Esophagus muscularis mucosa (tissue), 4 donors: Measurements from ENCODE around the gene HYDIN. TPM values are rescaled to one million over a fixed set of nuclear protein-coding genes. Genes with fewer than 3 reads are reported as not detected.

Experiments
- DNase-seq: peaks from one replicate; pipeline ENCODE4 v3.0.0-alpha.2; 2017; ENCODE audit errors: extremely low spot score
- H3K27ac ChIP-seq, 4 donors: fragments of 200-600 bp; sonication (generic); replicated peaks in 1 of 4; 1 replicate in 3 of 4; 2 replicates in 1 of 4; pipeline ENCODE4 v1.5.1; 2016 to 2019; ENCODE audit warnings: mild to moderate bottlenecking in 1 of 4
- H3K27me3 ChIP-seq, 4 donors: fragments of 200-600 bp; sonication (generic); one replicate each; pipeline versions ENCODE4 v1.5.1 to v1.6.0; 2016 to 2019
- H3K36me3 ChIP-seq, 4 donors: fragments of 200-600 bp; sonication (generic); one replicate each; pipeline ENCODE4 v1.5.1; 2016 to 2019
- H3K4me1 ChIP-seq, 4 donors: fragments of 200-600 bp; sonication (generic); one replicate each; pipeline ENCODE4 v1.5.1; 2016 to 2019
- H3K4me3 ChIP-seq, 4 donors: fragments of 200-600 bp; sonication (generic); 1 replicate in 2 of 4; 2 replicates in 2 of 4; pipeline ENCODE4 v1.5.1; 2016 to 2019; ENCODE audit warnings: mild to moderate bottlenecking in 4 of 4, moderate library complexity in 1 of 4
- H3K9me3 ChIP-seq, 4 donors: fragments of 200-600 bp; sonication (generic); 1 replicate in 3 of 4; 2 replicates in 1 of 4; pipeline ENCODE4 v1.5.1; 2016 to 2019
- CTCF ChIP-seq, 3 experiments: fragments of 200-600 bp in 2 of 3; fragments of 450-650 bp in 1 of 3; sonication (generic) in 2 of 3; IDR thresholded peaks; one replicate each; pipeline ENCODE4 v1.5.1; 2017 to 2019; ENCODE audit warnings: antibody characterized with exemption in 3 of 3, mild to moderate bottlenecking in 2 of 3, moderate library complexity in 1 of 3
- EP300 ChIP-seq: sonication (generic); formaldehyde crosslinking; IDR thresholded peaks from one replicate; pipeline ENCODE4 v1.6.1; 2017; ENCODE audit warnings: antibody characterized with exemption
- POLR2A ChIP-seq: fragments of 450-650 bp; IDR thresholded peaks from one replicate; pipeline ENCODE4 v1.6.1; 2017; ENCODE audit warnings: antibody characterized with exemption, moderate library complexity, mild to moderate bottlenecking, low read depth
- POLR2AphosphoS5 ChIP-seq, 2 donors: sonication (generic); formaldehyde crosslinking; IDR thresholded peaks; one replicate each; pipeline ENCODE4 v1.6.1; 2017; ENCODE audit warnings: antibody characterized with exemption in 2 of 2
- WGBS: methylation state at CpG from one replicate; pipeline ENCODE4 v1.1.5; 2018; 5-methylcytosine and 5-hydroxymethylcytosine counted together
- intact Hi-C: fragments of 100-400 bp; cut with DNase I; formaldehyde crosslinking; loops from one replicate; pipeline ENCODE4 v1.15.1; 2023
- total RNA-seq, 4 donors: library from RNA; depleted of rRNA; stranded (reverse); fragments of >200 nt; gene quantifications; one replicate each; pipeline versions ENCODE4 v1.1.0 to v1.2.1, GENCODE V29; 2016

The HYDIN gene
- total RNA-seq, 4 donors from 2014 or later: 0.32 to 2.6 (median 1.5) TPM

GRCh38 chr16:70768203-70768580 is 462.3 kb downstream of the HYDIN start:
- WGBS: 70% methylated on average over 5 of the region's 5 CpGs
- no peaks in the 10 kb centered on the region for H3K9me3 ChIP-seq
- H3K27me3 ChIP-seq: no peaks in the 10 kb centered on the region
- no peak overlapping the region for H3K4me3 ChIP-seq
- intact Hi-C loops: no loop called here
- no peak for TF ChIP-seq POLR2A
- no peak for TF ChIP-seq POLR2AphosphoS5 (IDR thresholded peaks at IDR 0.05)
- no peak for TF ChIP-seq CTCF (IDR thresholded peaks at IDR 0.05)
- TF ChIP-seq EP300: no peak
- H3K36me3 ChIP-seq: peaks cover 21 to 67% (median 45%) of the 10 kb centered on the region in 4 donors
- H3K4me1 ChIP-seq: peaks cover 0 to 10% (median 7%) of the 10 kb centered on the region in 4 donors
- no peak for DNase-seq
- no peak overlapping the region for H3K27ac ChIP-seq

GRCh38 chr16:70767377-70768202 is 462.9 kb downstream of the HYDIN start:
- 77% methylated on average over 4 of the region's 4 CpGs for WGBS
- intact Hi-C loops: no loop called here
- H3K27ac ChIP-seq: no peak overlapping the region
- H3K36me3 ChIP-seq: peaks cover 19 to 66% (median 48%) of the 10 kb centered on the region in 4 donors
- H3K4me3 ChIP-seq: no peak overlapping the region
- no peaks in the 10 kb centered on the region for H3K9me3 ChIP-seq
- no peaks in the 10 kb centered on the region for H3K27me3 ChIP-seq
- no peak for DNase-seq
- TF ChIP-seq CTCF (IDR thresholded peaks at IDR 0.05) (no peak), POLR2AphosphoS5 (IDR thresholded peaks at IDR 0.05) (no peak)
- H3K4me1 ChIP-seq: peaks cover 0 to 10% (median 7%) of the 10 kb centered on the region in 4 donors

- peaks cover 21 to 68% (median 49%) of the 10 kb centered on the region in 4 donors for H3K36me3 ChIP-seq
Observed at GRCh38 chr16:70766658-70767057, 463.9 kb downstream of the HYDIN start.

GRCh38 chr16:70766176-70766575 is 464.3 kb downstream of the HYDIN start:
- intact Hi-C loops: no loop called here
- no peak overlapping the region for H3K4me3 ChIP-seq
- no peak overlapping the region for H3K27ac ChIP-seq
- no peak for DNase-seq
- no peaks in the 10 kb centered on the region for H3K9me3 ChIP-seq
- H3K36me3 ChIP-seq: peaks cover 21 to 68% (median 50%) of the 10 kb centered on the region in 4 donors
- H3K4me1 ChIP-seq: peaks cover 0 to 9% (median 6%) of the 10 kb centered on the region in 4 donors
- 92% methylated on average over 8 of the region's 8 CpGs for WGBS
- TF ChIP-seq POLR2A (no peak), CTCF (IDR thresholded peaks at IDR 0.05) (no peak), EP300 (no peak)
- no peaks in the 10 kb centered on the region for H3K27me3 ChIP-seq

More at GRCh38 chr16:70766658-70767057, 463.9 kb downstream of the HYDIN start:
- Histone ChIP-seq H3K9me3 (no peaks in the 10 kb centered on the region), H3K27ac (no peak overlapping the region), H3K27me3 (no peaks in the 10 kb centered on the region), H3K4me1 (peaks cover 0 to 10% (median 7%) of the 10 kb centered on the region in 4 donors), H3K4me3 (no peak overlapping the region)
- 86% methylated on average over 4 of the region's 4 CpGs for WGBS
- intact Hi-C loops: no loop called here
- TF ChIP-seq EP300 (no peak), POLR2A (no peak), CTCF (IDR thresholded peaks at IDR 0.05) (no peak), POLR2AphosphoS5 (IDR thresholded peaks at IDR 0.05) (no peak)
- no peak for DNase-seq
